Heart right ventricle (tissue), 16 donors: ENCODE measurements around the gene SCAANT1. TPM values are rescaled to one million over a fixed set of nuclear protein-coding genes. Genes with fewer than 3 reads are reported as not detected.

ENCODE experiments used
- ATAC-seq, 8 donors: fragments of 200-7000 bp; cut with Tn5 transposase; one replicate each; pipeline ENCODE4 v1.9.1; 2020; ENCODE audit warnings: mild to moderate bottlenecking in 8 of 8, moderate library complexity in 8 of 8, moderate number of reproducible peaks in 1 of 8
- DNase-seq, 2 donors: peaks; one replicate each; pipeline ENCODE4 v3.0.0-alpha.2; 2020
- H3K27ac ChIP-seq, 10 donors: fragments of 200-600 bp; sonication (generic) in 2 of 10; one replicate each; pipeline versions ENCODE4 v1.5.0 to v1.8.0; 2020 to 2022; ENCODE audit warnings: mild to moderate bottlenecking in 3 of 10
- H3K27me3 ChIP-seq, 7 donors: fragments of 200-600 bp; one replicate each; pipeline ENCODE4 v1.8.0; 2021 to 2022; ENCODE audit warnings: mild to moderate bottlenecking in 2 of 7
- H3K36me3 ChIP-seq, 9 donors: fragments of 200-600 bp; sonication (generic) in 1 of 9; one replicate each; pipeline versions ENCODE4 v1.5.0 to v1.8.0; 2020 to 2022; ENCODE audit warnings: mild to moderate bottlenecking in 2 of 9
- H3K4me1 ChIP-seq, 9 donors: fragments of 200-600 bp; sonication (generic) in 1 of 9; one replicate each; pipeline versions ENCODE4 v1.5.0 to v1.8.0; 2020 to 2022; ENCODE audit warnings: mild to moderate bottlenecking in 4 of 9
- H3K4me3 ChIP-seq, 10 donors: fragments of 200-600 bp; sonication (generic) in 2 of 10; one replicate each; pipeline versions ENCODE4 v1.5.0 to v1.8.0; 2020 to 2022; ENCODE audit warnings: mild to moderate bottlenecking in 7 of 10, moderate library complexity in 2 of 10
- H3K9me3 ChIP-seq, 11 donors: fragments of 200-600 bp in 10 of 11; sonication (generic) in 2 of 11; one replicate each; pipeline versions ENCODE4 v1.5.0 to v1.8.0; 2013 to 2022; ENCODE audit warnings: mild to moderate bottlenecking in 2 of 11, control low read depth in 1 of 11, moderate library complexity in 1 of 11
- WGBS, 2 donors: extraction: QIAGEN DNeasy Blood & Tissue Kit; methylation state at CpG; one replicate each; pipeline ENCODE4 v1.1.7; 2013; ENCODE audit warnings: inconsistent platforms in 1 of 2; 5-methylcytosine and 5-hydroxymethylcytosine counted together
- intact Hi-C, 10 donors: fragments of 100-400 bp; cut with DNase I; formaldehyde crosslinking; loops; one replicate each; pipeline versions ENCODE4 v1.11.1 to v1.14.2; 2022
- polyA plus RNA-seq, 2 donors: library from polyadenylated mRNA; stranded (reverse); fragments of 200-250 nt; gene quantifications; one replicate each; pipeline ENCODE4 v1.2.3, GENCODE V29; 2013
- total RNA-seq, 10 donors: library from RNA; stranded (reverse); fragmentation: NEBNext Ultra II Directional in 3 of 10; extraction: Animal tissue kit (Norgen Biotek cat#: 25700) in 3 of 10; gene quantifications; one replicate each; pipeline versions ENCODE4 v1.2.1 to v1.2.4, GENCODE V29; 2021 to 2023
- TF ChIP-seq, protein P1 (sequence below), 9 donors: fragments of 200-600 bp; sonication (generic) in 2 of 9; IDR thresholded peaks; one replicate each; pipeline versions ENCODE4 v1.5.0 to v1.8.0; 2021 to 2022; ENCODE audit warnings: antibody characterized with exemption in 9 of 9, mild to moderate bottlenecking in 5 of 9, moderate library complexity in 1 of 9
- donor health status: Arrhythmogenic right ventricular cardiomyopathy.
- donor health status: ischemic (EF 13 %, LVEDD 7.1; RV severe dilation, severe dysfunction).
- donor health status: healthy with polysubstance abuse.
- donor health status: DM: no; HTN: yes; CAD: no.
- donor health status: DM: no; HTN: no; CAD: no.
- donor health status: ischemic (EF 25% LVEDD 6.9; RV normal size, moderate dysfunction).
- donor health status: ischemic (EF 25% LVEDD 5.7; RV mildly dilated, moderate dysfunction).
- donor health status: healthy.
- donor health status: DM: yes; HTN: yes; CAD: no.
- donor health status: Ischemic cardiomyopathy.
- donor health status: ischemic (EF 35%, LVEDD 5.7; RV mildly dilated, moderate dysfunction).
- donor health status: nonischemic (EF 11% LVEDD 7.7; RV severe dilation, severe dysfunction).
- donor health status: DM: yes; HTN: yes; CAD: no.
- donor health status: PGD.
- donor health status: ischemic (EF 29% LVEDD 5.4; RV normal size, mild dysfunction).
- donor health status: nonischemic (EF 23%, LVEDD 6.1; RV moderate dilation, normal function).

Gene SCAANT1
- total and polyA plus RNA-seq, 12 donors: not detected

DNA sequence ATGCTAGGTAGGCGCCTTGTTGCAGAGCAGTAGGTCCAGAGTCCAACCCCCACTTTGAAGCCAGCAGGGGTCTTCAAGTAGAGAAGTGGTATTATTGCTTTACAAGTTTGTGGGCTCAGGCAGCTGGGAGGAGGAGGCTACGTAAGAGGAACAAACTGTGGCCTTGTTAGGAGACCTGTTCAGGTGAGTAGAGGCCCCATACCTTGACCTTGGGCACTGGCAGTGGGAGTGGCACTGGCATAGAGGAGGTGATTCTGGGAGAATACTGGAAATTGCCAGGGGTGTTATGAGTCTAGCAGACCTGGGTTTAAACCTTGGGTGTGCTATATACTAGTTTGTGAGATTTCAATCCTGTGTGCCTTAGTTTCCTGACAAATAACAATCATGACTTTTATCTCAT lies 34.6 kb upstream of the SCAANT1 start:
- Histone ChIP-seq H3K36me3 (peaks cover 0 to 7% (median 0%) of the 10 kb centered on the region in 9 donors), H3K27ac (no peak overlapping the region), H3K4me3 (no peak overlapping the region), H3K4me1 (peaks cover 0 to 57% (median 32%) of the 10 kb centered on the region in 9 donors), H3K9me3 (no peaks in the 10 kb centered on the region), H3K27me3 (no peaks in the 10 kb centered on the region)
- intact Hi-C loops: no loop called here
- DNase-seq: no peak
- WGBS, 2 donors: 99 to 100% methylated on average over 2 of the region's 2 CpGs
- ATAC-seq: peak in 1 of 8 donors; percentile 33
- TF ChIP-seq, protein P1, sequence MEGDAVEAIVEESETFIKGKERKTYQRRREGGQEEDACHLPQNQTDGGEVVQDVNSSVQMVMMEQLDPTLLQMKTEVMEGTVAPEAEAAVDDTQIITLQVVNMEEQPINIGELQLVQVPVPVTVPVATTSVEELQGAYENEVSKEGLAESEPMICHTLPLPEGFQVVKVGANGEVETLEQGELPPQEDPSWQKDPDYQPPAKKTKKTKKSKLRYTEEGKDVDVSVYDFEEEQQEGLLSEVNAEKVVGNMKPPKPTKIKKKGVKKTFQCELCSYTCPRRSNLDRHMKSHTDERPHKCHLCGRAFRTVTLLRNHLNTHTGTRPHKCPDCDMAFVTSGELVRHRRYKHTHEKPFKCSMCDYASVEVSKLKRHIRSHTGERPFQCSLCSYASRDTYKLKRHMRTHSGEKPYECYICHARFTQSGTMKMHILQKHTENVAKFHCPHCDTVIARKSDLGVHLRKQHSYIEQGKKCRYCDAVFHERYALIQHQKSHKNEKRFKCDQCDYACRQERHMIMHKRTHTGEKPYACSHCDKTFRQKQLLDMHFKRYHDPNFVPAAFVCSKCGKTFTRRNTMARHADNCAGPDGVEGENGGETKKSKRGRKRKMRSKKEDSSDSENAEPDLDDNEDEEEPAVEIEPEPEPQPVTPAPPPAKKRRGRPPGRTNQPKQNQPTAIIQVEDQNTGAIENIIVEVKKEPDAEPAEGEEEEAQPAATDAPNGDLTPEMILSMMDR (IDR thresholded peaks at IDR 0.05): no peak

- ATAC-seq (peak in 6 of 8 donors; percentile 48 to 85 (median 60)), DNase-seq (no peak)
- H3K27me3 ChIP-seq: no peaks in the 10 kb centered on the region
- 45 to 50% methylated on average over 3 of the region's 3 CpGs for WGBS, 2 donors
- H3K4me1 ChIP-seq: peaks cover 0 to 46% (median 20%) of the 10 kb centered on the region in 9 donors
- intact Hi-C loops: no loop called here
- no peaks in the 10 kb centered on the region for H3K9me3 ChIP-seq
- peaks cover 0 to 7% (median 0%) of the 10 kb centered on the region in 9 donors for H3K36me3 ChIP-seq
- no peak overlapping the region for H3K4me3 ChIP-seq
- TF ChIP-seq, protein P1 (IDR thresholded peaks at IDR 0.05): no peak
- H3K27ac ChIP-seq: peak overlapping the region in 2 of 10 donors; percentile 8 to 29
Observed at GRCh38 chr3:63945558-63946096, 33.4 kb upstream of the SCAANT1 start.

DNA sequence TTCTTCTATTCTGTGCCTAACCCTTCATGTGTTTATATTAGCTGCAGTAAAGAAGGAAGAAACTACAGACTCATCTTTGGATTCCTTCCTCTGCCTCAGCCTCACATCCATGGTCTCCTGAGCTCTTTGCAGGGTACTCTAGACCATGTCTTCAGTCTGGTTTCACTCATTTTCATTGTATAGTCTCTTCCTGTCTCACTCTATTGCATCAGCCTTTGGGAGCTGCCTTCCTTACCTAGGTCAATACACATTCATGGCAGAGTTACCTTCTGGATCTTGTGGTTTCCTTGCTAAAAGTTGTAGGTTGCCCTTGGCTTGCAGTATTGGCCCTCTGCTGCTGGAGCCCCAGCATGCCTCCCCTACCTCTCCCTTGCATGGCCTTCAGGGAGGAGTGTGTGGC lies 31.5 kb upstream of the SCAANT1 start:
- no peaks in the 10 kb centered on the region for H3K9me3 ChIP-seq
- peaks cover 0 to 43% (median 16%) of the 10 kb centered on the region in 9 donors for H3K4me1 ChIP-seq
- no peak overlapping the region for H3K27ac ChIP-seq
- no peak overlapping the region for H3K4me3 ChIP-seq
- DNase-seq (no peak), ATAC-seq (no peak)
- TF ChIP-seq, protein P1 (IDR thresholded peaks at IDR 0.05): no peak
- H3K36me3 ChIP-seq: peaks cover 0 to 7% (median 0%) of the 10 kb centered on the region in 9 donors
- H3K27me3 ChIP-seq: no peaks in the 10 kb centered on the region
- intact Hi-C loops: no loop called here

DNA sequence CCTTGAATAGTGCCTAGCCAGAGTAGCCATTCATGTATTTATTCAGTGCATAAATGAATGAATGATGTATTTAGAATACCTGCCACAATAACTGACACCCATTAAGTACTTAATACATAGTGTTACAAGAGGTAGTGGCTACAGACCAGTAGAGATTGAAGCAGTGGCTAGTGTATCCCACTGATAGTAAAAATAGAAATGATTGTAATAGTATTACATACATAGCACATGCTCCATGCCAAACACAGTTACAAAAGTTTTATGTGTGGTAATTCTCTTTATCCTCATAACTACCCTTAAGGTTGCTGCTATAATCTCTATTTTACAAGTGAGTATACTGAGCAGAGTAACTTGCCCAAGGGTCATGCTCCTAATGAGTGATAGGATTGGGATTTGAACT lies 30.3 kb upstream of the SCAANT1 start:
- TF ChIP-seq, protein P1 (IDR thresholded peaks at IDR 0.05): no peak
- DNase-seq: no peak
- Histone ChIP-seq H3K4me1 (peaks cover 0 to 55% (median 19%) of the 10 kb centered on the region in 9 donors), H3K27me3 (no peaks in the 10 kb centered on the region), H3K36me3 (peaks cover 0 to 7% (median 0%) of the 10 kb centered on the region in 9 donors), H3K9me3 (no peaks in the 10 kb centered on the region), H3K27ac (no peak overlapping the region), H3K4me3 (no peak overlapping the region)
- intact Hi-C loops: no loop called here
- no peak for ATAC-seq
